Nephron (organoid): ENCODE measurements around the gene PCP4L1.
"Not testable (repeated sequence)": the region's sequence is repeated elsewhere in the genome, so short reads cannot be mapped to it uniquely, and the experiment has no call there.

Experiments
- H3K27ac Mint-ChIP-seq, 3 experiments: 2 replicates each; pipeline ENCODE4 v1.8.0; 2020; ENCODE audit warnings: mixed read lengths in 3 of 3, mild to moderate bottlenecking in 2 of 3, moderate library complexity in 1 of 3
- H3K27me3 Mint-ChIP-seq: 2 replicates; pipeline ENCODE4 v1.8.0; 2021; ENCODE audit warnings: low read depth, mild to moderate bottlenecking, moderate library complexity, mixed read lengths
- H3K36me3 Mint-ChIP-seq: 2 replicates; pipeline ENCODE4 v1.8.0; 2020; ENCODE audit warnings: low read depth, mixed read lengths
- H3K4me1 Mint-ChIP-seq: 2 replicates; pipeline ENCODE4 v1.8.0; 2020; ENCODE audit warnings: mixed read lengths
- H3K4me3 Mint-ChIP-seq, 3 experiments: 2 replicates each; pipeline ENCODE4 v1.8.0; 2020; ENCODE audit warnings: mild to moderate bottlenecking in 3 of 3, mixed read lengths in 3 of 3, moderate library complexity in 2 of 3
- H3K9me3 Mint-ChIP-seq: 2 replicates; pipeline ENCODE4 v1.8.0; 2020; ENCODE audit warnings: mixed read lengths
- CTCF ChIP-seq, 3 experiments: fragments of 200-600 bp; sonication (generic); IDR thresholded peaks; one replicate each; pipeline ENCODE4 v1.5.0; 2021; ENCODE audit warnings: antibody characterized with exemption in 3 of 3; ENCODE audit not compliant: unreplicated experiment in 3 of 3

PCP4L1 gene

GRCh38 chr1:161311595-161312181 is 53.1 kb downstream of the PCP4L1 start:
- peaks cover 29% of the 10 kb centered on the region for H3K4me1 Mint-ChIP-seq
- peak overlapping the region in 2 of 3 experiments; percentile 15 to 73 for H3K27ac Mint-ChIP-seq
- TF ChIP-seq CTCF (IDR thresholded peaks at IDR 0.05; ENCODE audit: unreplicated experiment in 3 of 3): no peak
- H3K4me3 Mint-ChIP-seq: peak overlapping the region; percentile 35 to 73 (median 38)
- H3K9me3 Mint-ChIP-seq: no peaks in the 10 kb centered on the region
- peaks cover 16% of the 10 kb centered on the region for H3K27me3 Mint-ChIP-seq
- H3K36me3 Mint-ChIP-seq: no peaks in the 10 kb centered on the region

- no peaks in the 10 kb centered on the region for H3K9me3 Mint-ChIP-seq
- H3K4me1 Mint-ChIP-seq: peaks cover 24% of the 10 kb centered on the region
- peak overlapping the region; percentile 89 to 98 (median 98) for H3K27ac Mint-ChIP-seq
Measured at GRCh38 chr1:161313554-161314200, 55.1 kb downstream of the PCP4L1 start.

GRCh38 chr1:161314201-161314981 is 55.8 kb downstream of the PCP4L1 start, which contains the start of gene SDHC:
TSS of gene SDHC (plus strand) at chr1:161314381. CDS start at chr1:161314406, 25 bp downstream.
- Mint-ChIP-seq H3K27me3 (peaks cover 4% of the 10 kb centered on the region), H3K36me3 (no peaks in the 10 kb centered on the region), H3K27ac (peak within 1 kb of the TSS; percentile 89 to 98 (median 98)), H3K4me3 (peak within 1 kb of the TSS; percentile 95 to 98 (median 95)), H3K4me1 (peaks cover 24% of the 10 kb centered on the region), H3K9me3 (no peaks in the 10 kb centered on the region)
- TF ChIP-seq CTCF (IDR thresholded peaks at IDR 0.05; ENCODE audit: unreplicated experiment in 3 of 3): peak; percentile 15 to 33 (median 23)

More at GRCh38 chr1:161313554-161314200, 55.1 kb downstream of the PCP4L1 start:
- Mint-ChIP-seq H3K27me3 (peaks cover 10% of the 10 kb centered on the region), H3K36me3 (no peaks in the 10 kb centered on the region), H3K4me3 (peak overlapping the region; percentile 95 to 98 (median 95))
- TF ChIP-seq CTCF (IDR thresholded peaks at IDR 0.05; ENCODE audit: unreplicated experiment in 3 of 3): no peak

GRCh38 chr1:161315841-161316674 is 57.5 kb downstream of the PCP4L1 start:
- not testable (repeated sequence) for H3K9me3 Mint-ChIP-seq, H3K36me3 Mint-ChIP-seq, H3K27me3 Mint-ChIP-seq
- Mint-ChIP-seq H3K27ac (peak overlapping the region; percentile 89 to 98 (median 98)), H3K4me1 (peaks cover 24% of the 10 kb centered on the region), H3K4me3 (peak overlapping the region; percentile 95 to 98 (median 95))

GRCh38 chr1:161324020-161324419 is 65.5 kb downstream of the PCP4L1 start:
- no peaks in the 10 kb centered on the region for H3K27me3 Mint-ChIP-seq
- H3K4me3 Mint-ChIP-seq: no peak overlapping the region
- peaks cover 35% of the 10 kb centered on the region for H3K36me3 Mint-ChIP-seq
- TF ChIP-seq CTCF (IDR thresholded peaks at IDR 0.05; ENCODE audit: unreplicated experiment in 3 of 3): no peak
- H3K27ac Mint-ChIP-seq: no peak overlapping the region
- H3K9me3 Mint-ChIP-seq: no peaks in the 10 kb centered on the region
- no peaks in the 10 kb centered on the region for H3K4me1 Mint-ChIP-seq
